8988T (cell line): ENCODE results near the gene ZWILCH.
"Not testable (repeated sequence)": the region's sequence is repeated elsewhere in the genome, so short reads cannot be mapped to it uniquely, and the experiment has no call there.

ENCODE experiments used
- DNase-seq: peaks from one replicate; pipeline ENCODE4 v3.0.0; 2011

The ZWILCH gene

GRCh38 chr15:66587020-66587419 is 81.9 kb downstream of the ZWILCH start:
- no peak for DNase-seq

- DNase-seq, result no peak
These were observed 82.6 kb downstream of the ZWILCH start for GRCh38 chr15:66587749-66588148.

GRCh38 chr15:66588537-66588936 is 83.4 kb downstream of the ZWILCH start:
- no peak for DNase-seq

- DNase-seq, result no peak
These were observed 83.8 kb downstream of the ZWILCH start for GRCh38 chr15:66588971-66589370.

- not testable (repeated sequence) for DNase-seq
These were observed 84.3 kb downstream of the ZWILCH start for GRCh38 chr15:66589429-66589828.

- DNase-seq, result no peak
These were observed 85.3 kb downstream of the ZWILCH start for GRCh38 chr15:66590435-66590834.

- no peak for DNase-seq
These were observed 86.3 kb downstream of the ZWILCH start for GRCh38 chr15:66591322-66591862.

- no peak for DNase-seq
These were observed 87.5 kb downstream of the ZWILCH start for GRCh38 chr15:66592505-66593218.

GRCh38 chr15:66593219-66593780 is 88.2 kb downstream of the ZWILCH start:
- DNase-seq, result no peak

GRCh38 chr15:66594344-66594743 is 89.2 kb downstream of the ZWILCH start:
- DNase-seq, result peak; percentile 33

- DNase-seq, result no peak
These were observed 89.7 kb downstream of the ZWILCH start for GRCh38 chr15:66594836-66595235.

GRCh38 chr15:66595332-66595731 is 90.2 kb downstream of the ZWILCH start:
- DNase-seq, result no peak

GRCh38 chr15:66595931-66596545 is 90.9 kb downstream of the ZWILCH start:
- no peak for DNase-seq

- no peak for DNase-seq
These were observed 93.1 kb downstream of the ZWILCH start for GRCh38 chr15:66598095-66598815.
